ENCODE results near the gene ABHD5. TPM values are rescaled to one million over a fixed set of nuclear protein-coding genes. Genes with fewer than 3 reads are reported as not detected.
"Not testable (repeated sequence)": the region's sequence is repeated elsewhere in the genome, so short reads cannot be mapped to it uniquely, and the experiment has no call there.

Gene ABHD5
- polyA plus RNA-seq, 3 donors from 2014 or later: 5.5 to 18.6 (median 10.0) TPM

GRCh38 chr3:43674345-43675085 lies 16.2 kb upstream of the ABHD5 start:
- no peak overlapping the region for H3K27ac Mint-ChIP-seq
- H3K4me3 Mint-ChIP-seq: no peak overlapping the region
- H3K36me3 Mint-ChIP-seq: no peaks in the 10 kb centered on the region
- no peak for DNase-seq
- H3K4me1 Mint-ChIP-seq: no peaks in the 10 kb centered on the region
- H3K9me3 Mint-ChIP-seq: peaks cover 0 to 2% (median 0%) of the 10 kb centered on the region in 6 donors
- peaks cover 0 to 6% (median 2%) of the 10 kb centered on the region in 3 donors for H3K27me3 Mint-ChIP-seq (ENCODE audit: low read depth in 3 of 3)

GRCh38 chr3:43675593-43675992 lies 15.1 kb upstream of the ABHD5 start:
- Mint-ChIP-seq H3K36me3 (no peaks in the 10 kb centered on the region), H3K4me1 (no peaks in the 10 kb centered on the region), H3K27ac (no peak overlapping the region), H3K27me3 (ENCODE audit: low read depth in 3 of 3) (peaks cover 0 to 5% (median 5%) of the 10 kb centered on the region in 3 donors), H3K4me3 (no peak overlapping the region), H3K9me3 (peaks cover 0 to 2% (median 0%) of the 10 kb centered on the region in 6 donors)
- no peak for DNase-seq

- Mint-ChIP-seq H3K36me3 (no peaks in the 10 kb centered on the region), H3K27me3 (ENCODE audit: low read depth in 3 of 3) (peaks cover 0 to 5% (median 3%) of the 10 kb centered on the region in 3 donors), H3K4me3 (no peak overlapping the region), H3K9me3 (peaks cover 0 to 2% (median 0%) of the 10 kb centered on the region in 6 donors), H3K27ac (no peak overlapping the region), H3K4me1 (no peaks in the 10 kb centered on the region)
- no peak for DNase-seq
Observed at GRCh38 chr3:43676441-43676840, 14.3 kb upstream of the ABHD5 start.

GRCh38 chr3:43678375-43678774 lies 12.4 kb upstream of the ABHD5 start:
- H3K27me3 Mint-ChIP-seq (ENCODE audit: low read depth in 3 of 3); DNase-seq; H3K27ac Mint-ChIP-seq; H3K4me3 Mint-ChIP-seq; H3K36me3 Mint-ChIP-seq; H3K9me3 Mint-ChIP-seq; H3K4me1 Mint-ChIP-seq: not testable (repeated sequence)

- H3K36me3 Mint-ChIP-seq; H3K4me1 Mint-ChIP-seq; H3K4me3 Mint-ChIP-seq; H3K27ac Mint-ChIP-seq; H3K27me3 Mint-ChIP-seq (ENCODE audit: low read depth in 3 of 3); DNase-seq; H3K9me3 Mint-ChIP-seq: not testable (repeated sequence)
Observed at GRCh38 chr3:43678887-43679449, 11.8 kb upstream of the ABHD5 start.

- not testable (repeated sequence) for DNase-seq; H3K36me3 Mint-ChIP-seq; H3K27ac Mint-ChIP-seq; H3K4me1 Mint-ChIP-seq; H3K27me3 Mint-ChIP-seq (ENCODE audit: low read depth in 3 of 3); H3K9me3 Mint-ChIP-seq; H3K4me3 Mint-ChIP-seq
Observed at GRCh38 chr3:43680857-43681256, 9.9 kb upstream of the ABHD5 start.

- no peak for DNase-seq
- Mint-ChIP-seq H3K4me1 (peaks cover 7 to 8% of the 10 kb centered on the region in 2 donors), H3K4me3 (no peak overlapping the region), H3K27me3 (ENCODE audit: low read depth in 3 of 3) (peaks cover 2 to 10% (median 5%) of the 10 kb centered on the region in 3 donors), H3K36me3 (peaks cover 0 to 4% (median 0%) of the 10 kb centered on the region in 3 donors), H3K9me3 (no peaks in the 10 kb centered on the region), H3K27ac (no peak overlapping the region)
Observed at GRCh38 chr3:43684944-43685343, 5.8 kb upstream of the ABHD5 start.

GRCh38 chr3:43685921-43686320 lies 4.8 kb upstream of the ABHD5 start:
- no peak overlapping the region for H3K4me3 Mint-ChIP-seq
- peaks cover 0 to 4% (median 0%) of the 10 kb centered on the region in 3 donors for H3K36me3 Mint-ChIP-seq
- peaks cover 8 to 17% (median 9%) of the 10 kb centered on the region in 3 donors for H3K27me3 Mint-ChIP-seq (ENCODE audit: low read depth in 3 of 3)
- H3K27ac Mint-ChIP-seq: no peak overlapping the region
- H3K4me1 Mint-ChIP-seq: peaks cover 14 to 15% of the 10 kb centered on the region in 2 donors
- H3K9me3 Mint-ChIP-seq: no peaks in the 10 kb centered on the region
- DNase-seq: no peak

GRCh38 chr3:43686333-43686699 lies 4.4 kb upstream of the ABHD5 start:
- DNase-seq: no peak
- H3K36me3 Mint-ChIP-seq: peaks cover 0 to 4% (median 0%) of the 10 kb centered on the region in 3 donors
- H3K9me3 Mint-ChIP-seq: no peaks in the 10 kb centered on the region
- H3K4me1 Mint-ChIP-seq: peaks cover 14 to 16% of the 10 kb centered on the region in 2 donors
- no peak overlapping the region for H3K4me3 Mint-ChIP-seq
- no peak overlapping the region for H3K27ac Mint-ChIP-seq
- H3K27me3 Mint-ChIP-seq (ENCODE audit: low read depth in 3 of 3): peaks cover 8 to 17% (median 9%) of the 10 kb centered on the region in 3 donors

GRCh38 chr3:43686700-43687498 lies 3.8 kb upstream of the ABHD5 start:
- Mint-ChIP-seq H3K36me3 (peaks cover 0 to 4% (median 0%) of the 10 kb centered on the region in 3 donors), H3K27me3 (ENCODE audit: low read depth in 3 of 3) (peaks cover 7 to 17% (median 14%) of the 10 kb centered on the region in 3 donors), H3K4me1 (peaks cover 20 to 21% of the 10 kb centered on the region in 2 donors), H3K27ac (no peak overlapping the region), H3K9me3 (no peaks in the 10 kb centered on the region), H3K4me3 (no peak overlapping the region)
- no peak for DNase-seq

GRCh38 chr3:43687499-43687811 lies 3.3 kb upstream of the ABHD5 start:
- Mint-ChIP-seq H3K4me3 (no peak overlapping the region), H3K9me3 (no peaks in the 10 kb centered on the region), H3K27me3 (ENCODE audit: low read depth in 3 of 3) (peaks cover 6 to 17% (median 14%) of the 10 kb centered on the region in 3 donors), H3K36me3 (no peaks in the 10 kb centered on the region), H3K4me1 (peaks cover 26% of the 10 kb centered on the region in 2 donors), H3K27ac (no peak overlapping the region)
- no peak for DNase-seq

- Mint-ChIP-seq H3K27ac (no peak overlapping the region), H3K4me3 (peak overlapping the region in 1 of 5 donors; percentile 20), H3K36me3 (no peaks in the 10 kb centered on the region), H3K9me3 (no peaks in the 10 kb centered on the region), H3K27me3 (ENCODE audit: low read depth in 3 of 3) (peaks cover 6 to 15% (median 14%) of the 10 kb centered on the region in 3 donors), H3K4me1 (peaks cover 30 to 34% of the 10 kb centered on the region in 2 donors)
- no peak for DNase-seq
Observed at GRCh38 chr3:43688245-43688650, 2.5 kb upstream of the ABHD5 start.

- peak overlapping the region; percentile 4 to 96 (median 91) for H3K4me3 Mint-ChIP-seq
- peaks cover 30 to 41% of the 10 kb centered on the region in 2 donors for H3K4me1 Mint-ChIP-seq
- peak overlapping the region in 2 of 6 donors; percentile 6 to 91 for H3K27ac Mint-ChIP-seq
- peaks cover 6 to 15% (median 14%) of the 10 kb centered on the region in 3 donors for H3K27me3 Mint-ChIP-seq (ENCODE audit: low read depth in 3 of 3)
- H3K9me3 Mint-ChIP-seq: no peaks in the 10 kb centered on the region
- DNase-seq: no peak
- no peaks in the 10 kb centered on the region for H3K36me3 Mint-ChIP-seq
Observed at GRCh38 chr3:43689166-43689565, 1.6 kb upstream of the ABHD5 start.

Data from immature natural killer cell (primary cell).